Measurements from ENCODE around the gene DTNB. TPM values are rescaled to one million over a fixed set of nuclear protein-coding genes. Genes with fewer than 3 reads are reported as not detected.

Gene DTNB
- total RNA-seq, 1 experiment from 2014 or later = 26.3 TPM

GRCh38 chr2:25692143-25692542, 18.8 kb upstream of the DTNB start:
- no peaks in the 10 kb centered on the region for H3K36me3 Mint-ChIP-seq (ENCODE audit: insufficient read depth, unreplicated experiment)
- TF ChIP-seq CTCF (IDR thresholded peaks at IDR 0.05; ENCODE audit: unreplicated experiment) = no peak
- ChIA-PET POLR2A (interaction anchor here (0.6 to 3.2 kb wide), 9 partner anchors 8 to 85 kb away, joined by 3 to 11 read pairs (median 4); no protein-coding TSS in a partner anchor), CTCF (interaction anchor here (0.7 to 2.8 kb wide), 9 partner anchors 7 to 1717 kb away, joined by 3 to 16 read pairs (median 5); partner anchors contain the start of gene PPM1G)
- H3K27ac Mint-ChIP-seq (ENCODE audit: low read depth, unreplicated experiment) = peak overlapping the region; percentile 66
- H3K4me3 Mint-ChIP-seq (ENCODE audit: unreplicated experiment) = no peak overlapping the region
- BruUV-seq (replicated peaks) = no TSS peak
- intact Hi-C loops (cut with micrococcal nuclease) = no loop called here
- no peaks in the 10 kb centered on the region for H3K9me3 Mint-ChIP-seq (ENCODE audit: unreplicated experiment)
- peaks cover 5% of the 10 kb centered on the region for H3K4me1 Mint-ChIP-seq (ENCODE audit: insufficient read depth, unreplicated experiment)
- peak; percentile 95 for DNase-seq (ENCODE audit: unreplicated experiment)
- no peaks in the 10 kb centered on the region for H3K27me3 Mint-ChIP-seq (ENCODE audit: insufficient read depth, unreplicated experiment)

- BruUV-seq (replicated peaks) = no TSS peak
- Mint-ChIP-seq H3K4me1 (ENCODE audit: insufficient read depth, unreplicated experiment) (peaks cover 5% of the 10 kb centered on the region), H3K4me3 (ENCODE audit: unreplicated experiment) (no peak overlapping the region), H3K36me3 (ENCODE audit: insufficient read depth, unreplicated experiment) (no peaks in the 10 kb centered on the region), H3K27ac (ENCODE audit: low read depth, unreplicated experiment) (no peak overlapping the region), H3K9me3 (ENCODE audit: unreplicated experiment) (no peaks in the 10 kb centered on the region), H3K27me3 (ENCODE audit: insufficient read depth, unreplicated experiment) (no peaks in the 10 kb centered on the region)
- TF ChIP-seq CTCF (IDR thresholded peaks at IDR 0.05; ENCODE audit: unreplicated experiment) = no peak
- CTCF ChIA-PET = interaction anchor here (0.9 to 6.3 kb wide), 3 partner anchors 10 to 83 kb away, joined by 3 to 40 read pairs (median 13); no protein-coding TSS in a partner anchor
- no peak for DNase-seq (ENCODE audit: unreplicated experiment)
- intact Hi-C loops (cut with micrococcal nuclease) = no loop called here
- POLR2A ChIA-PET = interaction anchor here (3.2 kb wide), 1 partner anchor 10 kb away, joined by 11 read pairs; no protein-coding TSS in a partner anchor
These were observed 16.7 kb upstream of the DTNB start for GRCh38 chr2:25690058-25690457.

DNA sequence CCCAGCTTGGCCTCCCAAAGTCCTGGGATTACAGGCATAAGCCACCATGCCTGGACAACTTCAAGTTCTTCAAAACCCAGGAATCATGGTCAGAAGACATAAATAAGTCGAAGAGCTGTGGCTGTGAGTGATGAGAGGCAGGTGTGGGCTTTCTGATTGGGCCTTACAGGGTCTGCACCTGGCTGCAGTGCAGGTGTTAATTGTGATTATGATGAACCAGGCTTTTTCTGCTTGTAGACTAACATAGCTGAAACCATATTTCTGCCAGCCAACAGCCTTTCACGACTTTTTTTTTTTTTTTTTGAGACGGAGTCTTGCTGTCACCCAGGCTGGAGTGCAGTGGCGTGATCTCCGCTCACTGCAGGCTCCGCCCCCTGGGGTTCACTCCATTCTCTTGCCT, 14.9 kb upstream of the DTNB start:
- peaks cover 9% of the 10 kb centered on the region for H3K4me1 Mint-ChIP-seq (ENCODE audit: insufficient read depth, unreplicated experiment)
- POLR2A ChIA-PET = interaction anchor here (0.6 kb wide), 1 partner anchor 45 kb away, joined by 4 read pairs; no protein-coding TSS in a partner anchor
- intact Hi-C loops (cut with micrococcal nuclease) = no loop called here
- no peaks in the 10 kb centered on the region for H3K9me3 Mint-ChIP-seq (ENCODE audit: unreplicated experiment)
- no peaks in the 10 kb centered on the region for H3K27me3 Mint-ChIP-seq (ENCODE audit: insufficient read depth, unreplicated experiment)
- no peaks in the 10 kb centered on the region for H3K36me3 Mint-ChIP-seq (ENCODE audit: insufficient read depth, unreplicated experiment)
- DNase-seq (ENCODE audit: unreplicated experiment) = no peak
- CTCF ChIA-PET = interaction anchor here (6.3 kb wide), 1 partner anchor 12 kb away, joined by 40 read pairs; no protein-coding TSS in a partner anchor
- H3K27ac Mint-ChIP-seq (ENCODE audit: low read depth, unreplicated experiment) = no peak overlapping the region
- no TSS peak for BruUV-seq (replicated peaks)
- no peak for TF ChIP-seq CTCF (IDR thresholded peaks at IDR 0.05; ENCODE audit: unreplicated experiment)
- no peak overlapping the region for H3K4me3 Mint-ChIP-seq (ENCODE audit: unreplicated experiment)

DNA sequence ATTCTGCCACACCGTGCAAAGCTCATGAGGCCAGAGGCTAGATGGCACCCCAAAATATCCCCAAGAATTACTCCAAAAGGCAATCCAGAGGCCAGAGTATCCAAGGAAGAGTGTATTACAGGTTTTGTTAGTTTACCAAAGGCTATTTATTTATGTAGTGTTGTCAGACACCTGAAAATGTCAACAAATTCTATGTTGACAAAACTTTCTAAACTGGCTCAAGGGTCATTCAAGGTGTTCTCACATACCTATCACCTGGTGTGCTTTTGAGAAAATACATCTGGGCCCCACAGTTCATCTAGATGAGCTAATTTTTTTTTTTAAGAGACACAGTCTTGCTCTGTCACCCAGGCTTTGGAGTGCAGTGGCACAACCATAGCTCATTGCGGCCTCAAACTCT, 12.4 kb upstream of the DTNB start:
- H3K27me3 Mint-ChIP-seq (ENCODE audit: insufficient read depth, unreplicated experiment) = no peaks in the 10 kb centered on the region
- ChIA-PET POLR2A (no interaction called here), CTCF (interaction anchor here (0.6 to 6.3 kb wide), 3 partner anchors 14 to 229 kb away, joined by 3 to 40 read pairs (median 3); no protein-coding TSS in a partner anchor)
- peaks cover 4% of the 10 kb centered on the region for H3K4me1 Mint-ChIP-seq (ENCODE audit: insufficient read depth, unreplicated experiment)
- no peaks in the 10 kb centered on the region for H3K36me3 Mint-ChIP-seq (ENCODE audit: insufficient read depth, unreplicated experiment)
- DNase-seq (ENCODE audit: unreplicated experiment) = no peak
- no peaks in the 10 kb centered on the region for H3K9me3 Mint-ChIP-seq (ENCODE audit: unreplicated experiment)
- intact Hi-C loops (cut with micrococcal nuclease) = no loop called here
- no TSS peak for BruUV-seq (replicated peaks)
- no peak for TF ChIP-seq CTCF (IDR thresholded peaks at IDR 0.05; ENCODE audit: unreplicated experiment)
- H3K4me3 Mint-ChIP-seq (ENCODE audit: unreplicated experiment) = no peak overlapping the region
- H3K27ac Mint-ChIP-seq (ENCODE audit: low read depth, unreplicated experiment) = no peak overlapping the region
